ENCODE data around the gene HELZ2. TPM values are rescaled to one million over a fixed set of nuclear protein-coding genes. Genes with fewer than 3 reads are reported as not detected.
"Not testable (repeated sequence)": the region's sequence is repeated elsewhere in the genome, so short reads cannot be mapped to it uniquely, and the experiment has no call there.

Gene HELZ2
- total and polyA plus RNA-seq, 2 donors: 15.5 to 19.9 TPM

DNA sequence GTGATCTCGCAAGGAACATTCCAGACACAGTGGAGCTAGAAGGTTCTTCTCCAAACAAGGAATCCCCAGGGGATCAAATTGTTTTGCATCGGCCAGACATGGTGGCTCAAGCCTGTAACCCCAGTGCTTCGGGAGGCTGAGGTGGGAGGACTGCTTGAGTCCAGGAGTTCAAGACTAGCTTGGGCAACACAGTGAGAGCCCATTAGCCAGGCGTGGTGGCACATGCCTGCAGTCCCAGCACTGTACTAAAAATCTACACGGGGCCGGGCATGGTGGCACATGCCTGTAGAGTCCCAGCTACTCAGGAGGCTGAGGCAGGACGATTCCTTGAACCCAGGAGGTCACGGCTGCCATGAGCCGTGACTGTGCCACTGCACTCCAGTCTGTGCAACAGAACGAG lies 37.6 kb upstream of the HELZ2 start:
- Histone ChIP-seq H3K27ac (ENCODE audit: low read depth) (no peak overlapping the region), H3K4me1 (ENCODE audit: insufficient read depth) (no peaks in the 10 kb centered on the region), H3K36me3 (ENCODE audit: insufficient read depth) (no peaks in the 10 kb centered on the region), H3K4me3 (ENCODE audit: low read depth, low read length) (no peak overlapping the region)
- no peak for DNase-seq (ENCODE audit: extremely low spot score)
- 93% methylated on average over 10 of the region's 10 CpGs for WGBS

DNA sequence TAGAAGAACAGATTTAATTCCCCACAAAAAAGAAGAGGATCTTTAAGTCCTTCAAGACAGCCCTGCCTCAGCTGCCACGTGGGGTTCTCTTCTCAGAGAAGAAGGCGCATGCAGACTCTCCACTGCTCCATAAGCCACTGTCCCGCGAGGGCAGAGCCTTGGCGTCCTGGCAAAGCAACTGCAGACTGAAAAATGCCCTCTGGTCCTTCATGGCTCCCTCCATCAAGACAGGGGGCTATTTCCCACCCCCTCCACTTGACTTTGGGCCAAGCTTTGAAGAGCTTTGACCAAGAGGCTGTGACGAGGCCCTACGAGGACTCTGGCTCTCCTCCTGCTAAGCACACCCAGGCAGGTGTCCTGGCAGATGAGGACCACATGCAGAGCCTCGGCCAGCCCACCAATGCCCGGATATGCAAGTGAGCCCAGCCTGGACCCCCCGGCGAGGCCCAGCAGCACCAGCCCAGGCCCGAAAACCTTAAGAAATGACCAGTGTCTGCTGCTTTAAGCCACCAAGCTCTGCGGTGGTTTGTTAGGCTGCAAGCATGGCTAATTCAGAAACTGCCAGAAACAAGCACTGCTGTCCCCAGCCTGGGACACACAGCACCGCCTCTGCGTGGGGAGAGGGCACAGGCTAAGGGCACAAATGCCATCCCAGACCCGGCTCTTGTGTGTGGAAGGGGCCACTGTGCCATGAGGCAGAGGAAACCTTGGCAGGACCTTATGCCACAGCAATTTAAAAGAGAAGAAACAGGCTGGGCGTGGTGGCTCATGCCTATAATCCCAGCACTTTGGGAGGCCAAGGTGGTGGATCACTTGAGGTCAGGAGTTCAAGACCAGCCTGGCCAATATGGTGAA lies 36.8 kb upstream of the HELZ2 start:
- Histone ChIP-seq H3K27ac (ENCODE audit: low read depth) (no peak overlapping the region), H3K36me3 (ENCODE audit: insufficient read depth) (no peaks in the 10 kb centered on the region), H3K4me1 (ENCODE audit: insufficient read depth) (no peaks in the 10 kb centered on the region), H3K4me3 (ENCODE audit: low read depth, low read length) (no peak overlapping the region)
- DNase-seq (ENCODE audit: extremely low spot score): no peak
- WGBS: 93% methylated on average over 17 of the region's 17 CpGs

DNA sequence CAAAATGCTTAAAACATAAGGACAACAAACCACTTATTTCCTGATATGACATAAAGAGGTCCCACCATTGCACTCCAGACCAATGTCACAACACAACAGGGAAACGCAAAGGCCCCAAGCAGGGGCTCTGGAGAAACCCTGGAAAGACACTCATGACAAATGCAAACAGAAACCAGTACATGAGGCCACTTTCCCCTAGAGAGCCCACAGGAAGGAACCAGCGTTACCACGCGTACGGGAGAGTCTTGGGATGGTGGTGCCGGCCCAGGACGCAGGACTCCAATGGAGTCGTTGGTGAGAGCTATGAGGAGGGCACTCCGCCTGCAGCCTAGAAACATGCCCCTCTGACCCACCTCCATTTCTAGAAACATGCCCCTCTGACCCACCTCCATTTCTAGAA lies 32.6 kb upstream of the HELZ2 start:
- WGBS: 88% methylated on average over 9 of the region's 9 CpGs
- Histone ChIP-seq H3K4me1 (ENCODE audit: insufficient read depth) (no peaks in the 10 kb centered on the region), H3K4me3 (ENCODE audit: low read depth, low read length) (no peak overlapping the region), H3K36me3 (ENCODE audit: insufficient read depth) (peaks cover 6% of the 10 kb centered on the region), H3K27ac (ENCODE audit: low read depth) (no peak overlapping the region)
- DNase-seq (ENCODE audit: extremely low spot score): no peak

DNA sequence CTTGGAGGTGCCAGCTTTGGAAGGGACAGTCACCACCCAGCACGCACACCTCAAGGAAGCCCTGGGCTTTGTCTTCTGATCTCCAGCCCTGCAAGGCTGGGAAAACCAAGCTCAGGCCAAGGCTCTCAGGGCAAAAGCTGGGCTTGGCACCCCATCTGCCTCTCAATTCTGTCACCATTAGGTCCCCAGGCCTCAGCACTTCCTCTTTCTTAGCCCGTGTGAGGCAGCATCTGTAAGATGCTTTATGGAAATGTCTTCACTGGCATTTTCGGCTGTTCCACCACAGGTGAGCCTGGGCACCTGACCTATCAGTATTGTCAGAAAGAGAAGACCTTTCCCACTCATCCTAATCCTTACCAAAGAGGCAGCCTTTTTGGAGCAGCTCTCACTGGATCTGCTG lies 28.3 kb upstream of the HELZ2 start:
- peaks cover 6% of the 10 kb centered on the region for H3K36me3 ChIP-seq (ENCODE audit: insufficient read depth)

GRCh38 chr20:63601679-63602078 lies 27.6 kb upstream of the HELZ2 start:
- WGBS: 79% methylated on average over 8 of the region's 8 CpGs

More for the DNA sequence above, 28.3 kb upstream of the HELZ2 start:
- H3K4me1 ChIP-seq (ENCODE audit: insufficient read depth): no peaks in the 10 kb centered on the region
- H3K4me3 ChIP-seq (ENCODE audit: low read depth, low read length): no peak overlapping the region
- DNase-seq (ENCODE audit: extremely low spot score): no peak
- H3K27ac ChIP-seq (ENCODE audit: low read depth): no peak overlapping the region
- 94% methylated on average over 3 of the region's 3 CpGs for WGBS

GRCh38 chr20:63599396-63600050 lies 25.5 kb upstream of the HELZ2 start:
- H3K4me1 ChIP-seq (ENCODE audit: insufficient read depth): no peaks in the 10 kb centered on the region
- peaks cover 9% of the 10 kb centered on the region for H3K36me3 ChIP-seq (ENCODE audit: insufficient read depth)
- DNase-seq (ENCODE audit: extremely low spot score): no peak
- 90% methylated on average over 27 of the region's 27 CpGs for WGBS
- no peak overlapping the region for H3K4me3 ChIP-seq (ENCODE audit: low read depth, low read length)
- H3K27ac ChIP-seq (ENCODE audit: low read depth): no peak overlapping the region

More at GRCh38 chr20:63601679-63602078, 27.6 kb upstream of the HELZ2 start:
- H3K36me3 ChIP-seq (ENCODE audit: insufficient read depth); H3K4me3 ChIP-seq (ENCODE audit: low read depth, low read length); H3K27ac ChIP-seq (ENCODE audit: low read depth); H3K4me1 ChIP-seq (ENCODE audit: insufficient read depth); DNase-seq (ENCODE audit: extremely low spot score): not testable (repeated sequence)

- DNase-seq (ENCODE audit: extremely low spot score): no peak
- H3K4me1 ChIP-seq (ENCODE audit: insufficient read depth): no peaks in the 10 kb centered on the region
- peaks cover 7% of the 10 kb centered on the region for H3K36me3 ChIP-seq (ENCODE audit: insufficient read depth)
- 87% methylated on average over 33 of the region's 33 CpGs for WGBS
- no peak overlapping the region for H3K27ac ChIP-seq (ENCODE audit: low read depth)
- no peak overlapping the region for H3K4me3 ChIP-seq (ENCODE audit: low read depth, low read length)
These were observed 24.7 kb upstream of the HELZ2 start for GRCh38 chr20:63598479-63599395.

DNA sequence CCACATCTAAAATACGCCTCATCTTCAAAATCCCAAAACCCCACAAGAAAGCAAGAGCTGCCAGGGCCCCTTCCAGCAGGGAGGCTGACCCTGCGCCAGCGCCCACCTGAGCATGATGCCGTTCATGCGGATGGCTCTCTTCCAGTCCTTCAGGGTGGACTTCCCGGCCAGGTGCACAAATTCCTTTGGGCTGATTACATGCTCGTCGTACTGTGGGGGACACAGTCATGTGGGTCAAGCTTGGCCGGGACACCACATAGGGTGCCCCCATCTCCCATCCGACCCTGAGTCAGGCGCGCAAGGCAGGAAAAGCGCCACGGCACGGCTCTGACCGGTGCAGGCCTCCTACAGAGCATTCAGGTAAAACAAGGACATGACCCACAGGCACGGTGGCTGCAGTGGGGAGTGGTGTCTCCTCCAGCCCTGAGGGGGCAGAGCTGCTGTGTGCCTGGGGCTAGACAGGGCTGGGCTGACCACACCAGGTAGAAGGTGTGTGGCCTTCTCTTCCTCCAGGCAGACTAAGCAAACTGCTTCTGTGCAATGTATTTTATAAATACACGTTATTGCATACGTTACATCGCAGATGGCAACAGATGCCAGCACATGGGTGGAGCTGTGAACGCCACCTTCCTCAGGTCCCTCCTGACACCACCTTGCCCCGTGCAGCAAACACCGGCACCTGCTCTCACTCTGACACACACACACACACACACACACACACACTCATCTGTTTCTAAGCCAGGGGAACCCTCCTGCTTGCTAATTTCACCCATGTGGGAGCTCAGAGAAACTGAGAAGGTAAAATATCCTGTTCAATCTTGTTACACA lies 23.8 kb upstream of the HELZ2 start:
- H3K27ac ChIP-seq (ENCODE audit: low read depth): no peak overlapping the region
- WGBS: 89% methylated on average over 23 of the region's 23 CpGs
- no peak overlapping the region for H3K4me3 ChIP-seq (ENCODE audit: low read depth, low read length)
- no peak for DNase-seq (ENCODE audit: extremely low spot score)
- H3K36me3 ChIP-seq (ENCODE audit: insufficient read depth): peaks cover 7% of the 10 kb centered on the region
- H3K4me1 ChIP-seq (ENCODE audit: insufficient read depth): no peaks in the 10 kb centered on the region

- peaks cover 3% of the 10 kb centered on the region for H3K36me3 ChIP-seq (ENCODE audit: insufficient read depth)
- WGBS: 90% methylated on average over 6 of the region's 6 CpGs
- H3K4me3 ChIP-seq (ENCODE audit: low read depth, low read length): no peak overlapping the region
- no peak for DNase-seq (ENCODE audit: extremely low spot score)
- H3K4me1 ChIP-seq (ENCODE audit: insufficient read depth): no peaks in the 10 kb centered on the region
- no peak overlapping the region for H3K27ac ChIP-seq (ENCODE audit: low read depth)
These were observed 22.4 kb upstream of the HELZ2 start for GRCh38 chr20:63596423-63596822.

DNA sequence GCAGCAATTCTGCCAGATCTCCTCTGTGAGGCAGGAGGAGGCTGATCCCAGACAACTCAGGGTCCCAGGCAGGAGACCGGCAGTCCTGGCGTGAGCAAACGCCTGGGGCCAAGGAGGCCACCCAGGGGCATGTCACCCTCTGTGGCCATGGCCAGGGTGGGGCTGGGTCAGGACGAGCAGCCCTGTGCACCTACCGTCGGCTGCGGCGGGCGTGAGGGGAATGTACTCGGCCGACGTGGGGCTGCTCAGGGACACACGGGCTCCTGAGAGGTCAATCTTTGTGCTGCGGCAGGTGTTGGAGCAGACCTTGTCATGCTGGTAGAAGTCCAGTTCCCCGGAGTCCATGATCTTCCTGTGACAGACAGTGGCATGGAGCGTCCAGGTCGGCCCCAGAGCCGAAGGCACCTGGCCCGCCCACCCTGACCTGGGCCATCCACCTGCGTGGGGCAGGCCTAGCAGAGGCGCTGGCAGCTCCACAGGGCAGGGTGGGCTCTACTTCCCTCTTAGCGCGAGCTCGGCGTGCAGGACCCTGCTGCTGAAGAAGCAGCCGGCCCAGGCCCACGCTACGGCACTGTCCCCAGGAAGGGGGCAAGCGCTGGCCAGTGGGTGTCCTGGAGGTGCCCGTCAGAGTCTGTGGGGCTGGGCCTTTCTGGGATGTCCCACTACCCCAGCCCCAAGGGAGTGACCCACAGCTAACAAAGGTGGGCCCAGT lies 21.5 kb upstream of the HELZ2 start:
- Histone ChIP-seq H3K27ac (ENCODE audit: low read depth) (no peak overlapping the region), H3K36me3 (ENCODE audit: insufficient read depth) (peaks cover 3% of the 10 kb centered on the region), H3K4me3 (ENCODE audit: low read depth, low read length) (no peak overlapping the region), H3K4me1 (ENCODE audit: insufficient read depth) (no peaks in the 10 kb centered on the region)
- no peak for DNase-seq (ENCODE audit: extremely low spot score)
- WGBS: 94% methylated on average over 30 of the region's 30 CpGs

DNA sequence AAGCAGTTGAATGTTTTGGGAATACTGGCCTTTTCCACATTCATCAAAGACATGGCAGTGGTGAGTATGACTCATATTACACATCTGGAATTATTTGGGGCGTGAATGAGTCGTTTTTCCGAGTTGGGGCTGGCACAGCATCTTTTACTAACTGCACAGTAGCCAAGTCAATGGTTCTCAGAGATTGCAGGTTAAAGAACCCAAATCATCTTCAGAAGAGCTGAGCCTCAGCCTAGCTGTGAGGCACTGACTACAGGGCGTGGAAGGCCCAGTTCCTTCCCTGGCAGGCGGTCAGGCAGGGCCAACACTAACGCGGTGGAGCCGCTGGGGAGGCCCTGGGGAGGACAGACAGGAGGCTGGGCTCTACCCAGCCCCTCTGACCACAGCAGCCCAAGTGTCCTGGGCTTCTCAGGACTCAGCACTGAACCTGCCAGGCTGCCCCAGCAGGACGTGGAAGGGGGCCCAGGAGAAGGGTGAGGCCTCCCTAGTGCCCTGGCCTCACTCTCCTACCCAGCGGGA lies 20.1 kb upstream of the HELZ2 start:
- no peak overlapping the region for H3K27ac ChIP-seq (ENCODE audit: low read depth)
- no peak for DNase-seq (ENCODE audit: extremely low spot score)
- H3K4me1 ChIP-seq (ENCODE audit: insufficient read depth): no peaks in the 10 kb centered on the region
- WGBS: 85% methylated on average over 10 of the region's 10 CpGs
- H3K4me3 ChIP-seq (ENCODE audit: low read depth, low read length): no peak overlapping the region
- peaks cover 11% of the 10 kb centered on the region for H3K36me3 ChIP-seq (ENCODE audit: insufficient read depth)

- no peak overlapping the region for H3K27ac ChIP-seq (ENCODE audit: low read depth)
- H3K4me1 ChIP-seq (ENCODE audit: insufficient read depth): no peaks in the 10 kb centered on the region
- H3K36me3 ChIP-seq (ENCODE audit: insufficient read depth): peaks cover 11% of the 10 kb centered on the region
- DNase-seq (ENCODE audit: extremely low spot score): no peak
- 95% methylated on average over 13 of the region's 13 CpGs for WGBS
- H3K4me3 ChIP-seq (ENCODE audit: low read depth, low read length): no peak overlapping the region
These were observed 18.6 kb upstream of the HELZ2 start for GRCh38 chr20:63592661-63593060.
